Keratinocyte (primary cell): ENCODE measurements around the gene ASTN2. TPM values are rescaled to one million over a fixed set of nuclear protein-coding genes. Genes with fewer than 3 reads are reported as not detected.

Source experiments
- DNase-seq: peaks from one replicate; pipeline ENCODE4 v3.0.0-alpha.2; 2011; ENCODE audit warnings: low read depth, missing footprints, low spot score
- FAIRE-seq: peaks from 2 replicates; lab custom pipeline; 2011; peaks lifted over from hg19 to GRCh38; lab: Jason Lieb, UNC
- H2AFZ ChIP-seq: 2 replicates; pipeline ENCODE4 v1.6.0; 2012; ENCODE audit warnings: low read length, control low read depth, inconsistent platforms; ENCODE audit not compliant: control insufficient read depth
- H3K27ac ChIP-seq: 2 replicates; pipeline ENCODE4 v1.5.1; 2011; ENCODE audit warnings: low read length; ENCODE audit not compliant: control insufficient read depth, insufficient read depth
- H3K27me3 ChIP-seq: 3 replicates; pipeline ENCODE4 v1.6.0; 2011; ENCODE audit warnings: low read length; ENCODE audit not compliant: control insufficient read depth, insufficient read depth; ENCODE audit errors: extremely low read depth
- H3K36me3 ChIP-seq, 2 experiments: 2 replicates in 1 of 2; 3 replicates in 1 of 2; pipeline ENCODE4 v1.5.1; 2011; ENCODE audit warnings: low read length in 2 of 2, mild to moderate bottlenecking in 1 of 2; ENCODE audit not compliant: control insufficient read depth in 2 of 2, insufficient read depth in 2 of 2; ENCODE audit errors: extremely low read depth in 1 of 2
- H3K4me1 ChIP-seq: 3 replicates; pipeline ENCODE4 v1.5.1; 2011; ENCODE audit warnings: low read length; ENCODE audit not compliant: control insufficient read depth, insufficient read depth; ENCODE audit errors: extremely low read depth
- H3K4me2 ChIP-seq: 3 replicates; pipeline ENCODE4 v1.6.0; 2011; ENCODE audit warnings: low read depth, low read length; ENCODE audit not compliant: control insufficient read depth, insufficient read depth; ENCODE audit errors: extremely low read depth
- H3K4me3 ChIP-seq, 3 experiments: fragments of 200-600 bp in 1 of 3; sonication (generic) in 1 of 3; 2 replicates in 2 of 3; 3 replicates in 1 of 3; pipeline ENCODE4 v1.5.1; 2011 to 2016; ENCODE audit warnings: low read length in 3 of 3, mild to moderate bottlenecking in 3 of 3, control low read depth in 2 of 3, inconsistent platforms in 1 of 3, low read depth in 1 of 3, mixed read lengths in 1 of 3, mixed run types in 1 of 3, moderate library complexity in 1 of 3; ENCODE audit not compliant: control insufficient read depth in 2 of 3, insufficient read depth in 2 of 3; ENCODE audit errors: extremely low read depth in 1 of 3
- H3K79me2 ChIP-seq: 2 replicates; pipeline ENCODE4 v1.6.0; 2012; ENCODE audit warnings: low read length; ENCODE audit not compliant: control insufficient read depth, insufficient read depth
- H3K9ac ChIP-seq: 3 replicates; pipeline ENCODE4 v1.6.0; 2011; ENCODE audit warnings: low read length; ENCODE audit not compliant: control insufficient read depth, insufficient read depth; ENCODE audit errors: extremely low read depth
- H3K9me1 ChIP-seq: 3 replicates; pipeline ENCODE4 v1.6.0; 2011; ENCODE audit warnings: low read length; ENCODE audit not compliant: control insufficient read depth, insufficient read depth; ENCODE audit errors: extremely low read depth
- H3K9me3 ChIP-seq: 2 replicates; pipeline ENCODE4 v1.5.1; 2012; ENCODE audit warnings: low read depth, low read length; ENCODE audit not compliant: control insufficient read depth
- H4K20me1 ChIP-seq: 3 replicates; pipeline ENCODE4 v1.6.0; 2011; ENCODE audit warnings: low read length; ENCODE audit not compliant: control insufficient read depth, insufficient read depth; ENCODE audit errors: extremely low read depth
- CTCF ChIP-seq, 3 experiments: IDR thresholded peaks in 1 of 3; conservative IDR thresholded peaks in 1 of 3; optimal IDR thresholded peaks in 1 of 3; 2 replicates in 2 of 3; 3 replicates in 1 of 3; pipeline versions ENCODE3 to v1.5.1; 2011; ENCODE audit warnings: low read length in 3 of 3, mild to moderate bottlenecking in 3 of 3, moderate library complexity in 2 of 3, control low read depth in 1 of 3, inconsistent platforms in 1 of 3; ENCODE audit not compliant: insufficient read depth in 2 of 3; ENCODE audit errors: extremely low read depth in 1 of 3
- EZH2 ChIP-seq: IDR thresholded peaks from one replicate; pipeline ENCODE4 v1.6.1; 2012; ENCODE audit warnings: inconsistent platforms, mild to moderate bottlenecking, low read length, moderate library complexity
- dilution Hi-C: fragments of 300-500 bp; cut with MboI; formaldehyde crosslinking; loops from one replicate; pipeline ENCODE4 v1.7.0; 2020; ENCODE audit warnings: low sequenced_read_pairs; ENCODE audit not compliant: extremely low pct_ligation_motif_present
- polyA plus RNA-seq, 5 experiments: library from polyadenylated mRNA; depleted of rRNA in 3 of 5; stranded (reverse) in 3 of 5; stranded (forward) in 1 of 5; unstranded in 1 of 5; fragments of >200 nt; gene quantifications; 1 replicate in 1 of 5; 2 replicates in 3 of 5; 3 replicates in 1 of 5; pipeline versions ENCODE4 v1.2.1 to v1.2.3, GENCODE V29; 2011 to 2012; ENCODE audit warnings: missing spikeins in 2 of 5, low read depth in 1 of 5, low replicate concordance in 1 of 5

ASTN2 gene
- polyA plus RNA-seq, 1 donor (not counting 4 experiments of a cell fraction or from before 2014, with no cell fraction given), result 0.31 TPM

- no peaks in the 10 kb centered on the region for H3K9me1 ChIP-seq
- H2AFZ ChIP-seq, result no peak overlapping the region
- no peak overlapping the region for H3K27ac ChIP-seq
- H3K27me3 ChIP-seq, result no peaks in the 10 kb centered on the region
- H4K20me1 ChIP-seq, result no peaks in the 10 kb centered on the region
- H3K9ac ChIP-seq, result no peak overlapping the region
- no peak for DNase-seq
- no peak overlapping the region for H3K4me3 ChIP-seq
- FAIRE-seq, result no peak
- no peaks in the 10 kb centered on the region for H3K36me3 ChIP-seq
- no peaks in the 10 kb centered on the region for H3K79me2 ChIP-seq
- dilution Hi-C loops, result no loop called here
- peaks cover 2% of the 10 kb centered on the region for H3K9me3 ChIP-seq
- no peak overlapping the region for H3K4me2 ChIP-seq
- peaks cover 7% of the 10 kb centered on the region for H3K4me1 ChIP-seq
- TF ChIP-seq CTCF (optimal IDR thresholded peaks at IDR 0.05 in 1 of 3, IDR thresholded peaks at IDR 0.05 in 1 of 3, conservative IDR thresholded peaks at IDR 0.05 in 1 of 3; ENCODE audit: extremely low read depth in 1 of 3, insufficient read depth in 2 of 3, low read length in 3 of 3) (no peak), EZH2 (no peak)
Observed at GRCh38 chr9:116592970-116593369, 821.9 kb downstream of the ASTN2 start.

- Histone ChIP-seq H3K4me2 (no peak overlapping the region), H3K9me1 (no peaks in the 10 kb centered on the region), H3K9me3 (peaks cover 2% of the 10 kb centered on the region), H3K9ac (no peak overlapping the region), H2AFZ (no peak overlapping the region), H3K79me2 (no peaks in the 10 kb centered on the region), H3K4me3 (no peak overlapping the region), H3K36me3 (no peaks in the 10 kb centered on the region), H4K20me1 (no peaks in the 10 kb centered on the region), H3K27ac (no peak overlapping the region), H3K4me1 (peaks cover 5% of the 10 kb centered on the region), H3K27me3 (no peaks in the 10 kb centered on the region)
- dilution Hi-C loops, result no loop called here
- peak; percentile 48 for DNase-seq
- TF ChIP-seq CTCF (optimal IDR thresholded peaks at IDR 0.05 in 1 of 3, IDR thresholded peaks at IDR 0.05 in 1 of 3, conservative IDR thresholded peaks at IDR 0.05 in 1 of 3; ENCODE audit: extremely low read depth in 1 of 3, insufficient read depth in 2 of 3, low read length in 3 of 3) (peak; percentile 67 to 84 (median 83)), EZH2 (no peak)
- peak; percentile 43 for FAIRE-seq
Observed at GRCh38 chr9:116589392-116590354, 825.2 kb downstream of the ASTN2 start.
